ENCODE data around the gene TSPAN31.

DNA sequence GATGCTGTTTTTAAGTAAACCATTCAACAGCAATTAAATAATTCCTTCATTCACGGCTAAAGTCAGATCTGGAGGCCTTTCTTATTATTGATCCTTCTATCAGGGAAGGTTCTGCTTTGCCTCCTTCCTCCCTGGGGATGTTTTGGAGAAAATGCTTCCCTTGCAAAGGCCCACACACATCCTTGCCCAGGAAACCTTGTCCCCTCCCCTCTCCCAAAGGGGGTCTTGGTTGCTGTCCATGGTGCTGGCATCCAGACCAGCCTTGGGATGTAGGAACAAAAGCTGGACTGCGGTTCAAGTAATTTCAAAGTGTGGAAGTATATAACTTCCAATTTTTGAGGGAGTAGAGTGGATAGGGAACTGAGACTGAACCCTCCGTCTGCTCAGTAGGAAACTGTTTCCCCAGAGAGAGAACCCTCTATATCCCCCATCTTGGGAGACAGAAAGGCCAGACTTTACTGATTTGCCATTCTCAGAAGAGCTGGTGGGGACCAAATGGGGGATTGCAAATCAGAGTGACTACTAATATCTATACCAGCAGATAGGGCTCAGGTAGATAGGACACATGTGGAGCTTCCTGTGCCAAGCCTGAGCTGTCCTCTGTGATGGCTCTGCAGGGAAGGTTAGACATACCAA lies 15.6 kb downstream of the TSPAN31 start:
- TF ChIP-seq POLR2A (IDR thresholded peaks at IDR 0.05) (no peak), EP300 (IDR thresholded peaks at IDR 0.05) (no peak)
- TF ChIP-seq, protein P1, sequence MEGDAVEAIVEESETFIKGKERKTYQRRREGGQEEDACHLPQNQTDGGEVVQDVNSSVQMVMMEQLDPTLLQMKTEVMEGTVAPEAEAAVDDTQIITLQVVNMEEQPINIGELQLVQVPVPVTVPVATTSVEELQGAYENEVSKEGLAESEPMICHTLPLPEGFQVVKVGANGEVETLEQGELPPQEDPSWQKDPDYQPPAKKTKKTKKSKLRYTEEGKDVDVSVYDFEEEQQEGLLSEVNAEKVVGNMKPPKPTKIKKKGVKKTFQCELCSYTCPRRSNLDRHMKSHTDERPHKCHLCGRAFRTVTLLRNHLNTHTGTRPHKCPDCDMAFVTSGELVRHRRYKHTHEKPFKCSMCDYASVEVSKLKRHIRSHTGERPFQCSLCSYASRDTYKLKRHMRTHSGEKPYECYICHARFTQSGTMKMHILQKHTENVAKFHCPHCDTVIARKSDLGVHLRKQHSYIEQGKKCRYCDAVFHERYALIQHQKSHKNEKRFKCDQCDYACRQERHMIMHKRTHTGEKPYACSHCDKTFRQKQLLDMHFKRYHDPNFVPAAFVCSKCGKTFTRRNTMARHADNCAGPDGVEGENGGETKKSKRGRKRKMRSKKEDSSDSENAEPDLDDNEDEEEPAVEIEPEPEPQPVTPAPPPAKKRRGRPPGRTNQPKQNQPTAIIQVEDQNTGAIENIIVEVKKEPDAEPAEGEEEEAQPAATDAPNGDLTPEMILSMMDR (IDR thresholded peaks at IDR 0.05) = no peak

Data from gastroesophageal sphincter (tissue), 3 donors.